ENCODE data around the gene PRKRA. TPM values are rescaled to one million over a fixed set of nuclear protein-coding genes. Genes with fewer than 3 reads are reported as not detected.
A peak's percentile ranks its signal among the peaks of the same experiment; 100 is the strongest.

PRKRA gene
- total and polyA plus RNA-seq, 2 of the 13 experiments (the other 11 are each of a cell fraction or from before 2014, with no cell fraction given), result 53.1 to 74.7 TPM

DNA sequence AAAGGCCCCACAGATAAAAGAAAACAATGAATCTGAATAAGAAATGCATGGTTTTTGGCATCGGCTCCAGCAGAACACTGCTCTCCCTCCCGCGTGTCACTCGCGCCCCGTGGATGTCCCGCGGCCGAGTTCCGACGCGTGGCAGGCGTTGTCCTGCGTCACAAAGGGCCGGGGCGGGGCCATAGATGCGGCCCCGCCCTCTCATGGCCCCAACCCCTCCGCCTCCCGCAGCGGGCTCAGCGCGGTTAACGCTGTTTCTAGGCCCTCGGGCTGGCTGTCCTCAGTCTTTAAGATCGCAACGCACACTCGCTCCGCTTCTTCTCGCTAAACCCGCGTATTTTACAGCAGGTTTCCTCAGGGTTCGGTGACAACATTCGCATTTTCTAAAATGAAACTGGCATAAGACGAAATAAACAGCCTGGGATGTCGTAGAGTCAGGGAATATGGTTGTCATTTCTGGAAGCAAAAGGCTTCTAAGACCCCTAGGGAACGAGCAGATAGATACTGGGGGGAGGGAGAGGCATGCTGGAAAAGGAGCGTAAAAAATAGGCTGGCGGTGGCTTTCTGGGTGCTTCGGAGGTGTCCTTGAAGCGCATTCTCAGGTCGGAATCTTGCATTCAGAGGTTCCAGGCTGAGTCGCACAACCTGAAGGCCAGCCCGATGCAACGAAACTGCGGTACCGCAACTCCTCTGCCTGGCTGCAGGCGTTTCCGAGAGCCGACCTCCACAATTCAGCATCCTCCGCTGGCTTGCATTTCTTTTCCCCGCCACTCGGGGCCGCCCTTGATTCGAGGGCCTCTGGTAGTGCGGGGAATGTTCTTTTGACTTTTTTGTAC, 27.7 kb upstream of the PRKRA start, which contains the start of gene FKBP7 (continued):
- TF ChIP-seq SP5 (CRISPR knock-in tag; IDR thresholded peaks at IDR 0.05; ENCODE audit: borderline replicate concordance, low read depth), result peak; percentile 57; the same call in 1 of the 2 replicates
- TF ChIP-seq, protein P1, sequence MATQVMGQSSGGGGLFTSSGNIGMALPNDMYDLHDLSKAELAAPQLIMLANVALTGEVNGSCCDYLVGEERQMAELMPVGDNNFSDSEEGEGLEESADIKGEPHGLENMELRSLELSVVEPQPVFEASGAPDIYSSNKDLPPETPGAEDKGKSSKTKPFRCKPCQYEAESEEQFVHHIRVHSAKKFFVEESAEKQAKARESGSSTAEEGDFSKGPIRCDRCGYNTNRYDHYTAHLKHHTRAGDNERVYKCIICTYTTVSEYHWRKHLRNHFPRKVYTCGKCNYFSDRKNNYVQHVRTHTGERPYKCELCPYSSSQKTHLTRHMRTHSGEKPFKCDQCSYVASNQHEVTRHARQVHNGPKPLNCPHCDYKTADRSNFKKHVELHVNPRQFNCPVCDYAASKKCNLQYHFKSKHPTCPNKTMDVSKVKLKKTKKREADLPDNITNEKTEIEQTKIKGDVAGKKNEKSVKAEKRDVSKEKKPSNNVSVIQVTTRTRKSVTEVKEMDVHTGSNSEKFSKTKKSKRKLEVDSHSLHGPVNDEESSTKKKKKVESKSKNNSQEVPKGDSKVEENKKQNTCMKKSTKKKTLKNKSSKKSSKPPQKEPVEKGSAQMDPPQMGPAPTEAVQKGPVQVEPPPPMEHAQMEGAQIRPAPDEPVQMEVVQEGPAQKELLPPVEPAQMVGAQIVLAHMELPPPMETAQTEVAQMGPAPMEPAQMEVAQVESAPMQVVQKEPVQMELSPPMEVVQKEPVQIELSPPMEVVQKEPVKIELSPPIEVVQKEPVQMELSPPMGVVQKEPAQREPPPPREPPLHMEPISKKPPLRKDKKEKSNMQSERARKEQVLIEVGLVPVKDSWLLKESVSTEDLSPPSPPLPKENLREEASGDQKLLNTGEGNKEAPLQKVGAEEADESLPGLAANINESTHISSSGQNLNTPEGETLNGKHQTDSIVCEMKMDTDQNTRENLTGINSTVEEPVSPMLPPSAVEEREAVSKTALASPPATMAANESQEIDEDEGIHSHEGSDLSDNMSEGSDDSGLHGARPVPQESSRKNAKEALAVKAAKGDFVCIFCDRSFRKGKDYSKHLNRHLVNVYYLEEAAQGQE (IDR thresholded peaks at IDR 0.05; ENCODE audit: borderline replicate concordance in 1 of 2, low read depth in 1 of 2, low read length in 2 of 2), result peak in 1 of 2 experiments; percentile 13; a peak in 1 of 4 replicates
- no peak; the same call in 1 of the 2 replicates for TF ChIP-seq ZNF790 (CRISPR knock-in tag; IDR thresholded peaks at IDR 0.05; ENCODE audit: borderline replicate concordance)
- 0 out of 2 replicates have a peak, but pooled peaks have one; percentile 35 for TF ChIP-seq ZNF383 (CRISPR knock-in tag; IDR thresholded peaks at IDR 0.05; ENCODE audit: borderline replicate concordance)
- peak; percentile 81 for TF ChIP-seq TEAD3 (CRISPR knock-in tag; optimal IDR thresholded peaks at IDR 0.05; ENCODE audit: borderline replicate concordance)
- TF ChIP-seq, protein P2, sequence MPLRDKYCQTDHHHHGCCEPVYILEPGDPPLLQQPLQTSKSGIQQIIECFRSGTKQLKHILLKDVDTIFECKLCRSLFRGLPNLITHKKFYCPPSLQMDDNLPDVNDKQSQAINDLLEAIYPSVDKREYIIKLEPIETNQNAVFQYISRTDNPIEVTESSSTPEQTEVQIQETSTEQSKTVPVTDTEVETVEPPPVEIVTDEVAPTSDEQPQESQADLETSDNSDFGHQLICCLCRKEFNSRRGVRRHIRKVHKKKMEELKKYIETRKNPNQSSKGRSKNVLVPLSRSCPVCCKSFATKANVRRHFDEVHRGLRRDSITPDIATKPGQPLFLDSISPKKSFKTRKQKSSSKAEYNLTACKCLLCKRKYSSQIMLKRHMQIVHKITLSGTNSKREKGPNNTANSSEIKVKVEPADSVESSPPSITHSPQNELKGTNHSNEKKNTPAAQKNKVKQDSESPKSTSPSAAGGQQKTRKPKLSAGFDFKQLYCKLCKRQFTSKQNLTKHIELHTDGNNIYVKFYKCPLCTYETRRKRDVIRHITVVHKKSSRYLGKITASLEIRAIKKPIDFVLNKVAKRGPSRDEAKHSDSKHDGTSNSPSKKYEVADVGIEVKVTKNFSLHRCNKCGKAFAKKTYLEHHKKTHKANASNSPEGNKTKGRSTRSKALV (CRISPR knock-in tag; IDR thresholded peaks at IDR 0.05), result no peak
- TF ChIP-seq FOXJ3 (CRISPR knock-in tag; IDR thresholded peaks at IDR 0.05; ENCODE audit: borderline replicate concordance), result peak; percentile 76; the same call in 1 of the 2 replicates
- TF ChIP-seq CCDC6 (CRISPR knock-in tag; IDR thresholded peaks at IDR 0.05), result peak; percentile 97
- no peak for TF ChIP-seq ZNF879 (CRISPR knock-in tag; IDR thresholded peaks at IDR 0.05)
- TF ChIP-seq SKI (IDR thresholded peaks at IDR 0.05; ENCODE audit: partially characterized antibody), result no peak
- TF ChIP-seq, protein P3, sequence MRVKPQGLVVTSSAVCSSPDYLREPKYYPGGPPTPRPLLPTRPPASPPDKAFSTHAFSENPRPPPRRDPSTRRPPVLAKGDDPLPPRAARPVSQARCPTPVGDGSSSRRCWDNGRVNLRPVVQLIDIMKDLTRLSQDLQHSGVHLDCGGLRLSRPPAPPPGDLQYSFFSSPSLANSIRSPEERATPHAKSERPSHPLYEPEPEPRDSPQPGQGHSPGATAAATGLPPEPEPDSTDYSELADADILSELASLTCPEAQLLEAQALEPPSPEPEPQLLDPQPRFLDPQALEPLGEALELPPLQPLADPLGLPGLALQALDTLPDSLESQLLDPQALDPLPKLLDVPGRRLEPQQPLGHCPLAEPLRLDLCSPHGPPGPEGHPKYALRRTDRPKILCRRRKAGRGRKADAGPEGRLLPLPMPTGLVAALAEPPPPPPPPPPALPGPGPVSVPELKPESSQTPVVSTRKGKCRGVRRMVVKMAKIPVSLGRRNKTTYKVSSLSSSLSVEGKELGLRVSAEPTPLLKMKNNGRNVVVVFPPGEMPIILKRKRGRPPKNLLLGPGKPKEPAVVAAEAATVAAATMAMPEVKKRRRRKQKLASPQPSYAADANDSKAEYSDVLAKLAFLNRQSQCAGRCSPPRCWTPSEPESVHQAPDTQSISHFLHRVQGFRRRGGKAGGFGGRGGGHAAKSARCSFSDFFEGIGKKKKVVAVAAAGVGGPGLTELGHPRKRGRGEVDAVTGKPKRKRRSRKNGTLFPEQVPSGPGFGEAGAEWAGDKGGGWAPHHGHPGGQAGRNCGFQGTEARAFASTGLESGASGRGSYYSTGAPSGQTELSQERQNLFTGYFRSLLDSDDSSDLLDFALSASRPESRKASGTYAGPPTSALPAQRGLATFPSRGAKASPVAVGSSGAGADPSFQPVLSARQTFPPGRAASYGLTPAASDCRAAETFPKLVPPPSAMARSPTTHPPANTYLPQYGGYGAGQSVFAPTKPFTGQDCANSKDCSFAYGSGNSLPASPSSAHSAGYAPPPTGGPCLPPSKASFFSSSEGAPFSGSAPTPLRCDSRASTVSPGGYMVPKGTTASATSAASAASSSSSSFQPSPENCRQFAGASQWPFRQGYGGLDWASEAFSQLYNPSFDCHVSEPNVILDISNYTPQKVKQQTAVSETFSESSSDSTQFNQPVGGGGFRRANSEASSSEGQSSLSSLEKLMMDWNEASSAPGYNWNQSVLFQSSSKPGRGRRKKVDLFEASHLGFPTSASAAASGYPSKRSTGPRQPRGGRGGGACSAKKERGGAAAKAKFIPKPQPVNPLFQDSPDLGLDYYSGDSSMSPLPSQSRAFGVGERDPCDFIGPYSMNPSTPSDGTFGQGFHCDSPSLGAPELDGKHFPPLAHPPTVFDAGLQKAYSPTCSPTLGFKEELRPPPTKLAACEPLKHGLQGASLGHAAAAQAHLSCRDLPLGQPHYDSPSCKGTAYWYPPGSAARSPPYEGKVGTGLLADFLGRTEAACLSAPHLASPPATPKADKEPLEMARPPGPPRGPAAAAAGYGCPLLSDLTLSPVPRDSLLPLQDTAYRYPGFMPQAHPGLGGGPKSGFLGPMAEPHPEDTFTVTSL (CRISPR knock-in tag; IDR thresholded peaks at IDR 0.05; ENCODE audit: borderline replicate concordance), result no peak; the same call in 1 of the 2 replicates
- TF ChIP-seq ZFY (CRISPR knock-in tag; IDR thresholded peaks at IDR 0.05), result peak; percentile 77
- peak; percentile 86 for TF ChIP-seq HOXA5 (CRISPR knock-in tag; IDR thresholded peaks at IDR 0.05)
- peak; percentile 95 for TF ChIP-seq ZNF430 (CRISPR knock-in tag; IDR thresholded peaks at IDR 0.05)
- no peak for TF ChIP-seq ZNF484 (CRISPR knock-in tag; IDR thresholded peaks at IDR 0.05; ENCODE audit: borderline replicate concordance, low read depth)
- TF ChIP-seq, protein P4, sequence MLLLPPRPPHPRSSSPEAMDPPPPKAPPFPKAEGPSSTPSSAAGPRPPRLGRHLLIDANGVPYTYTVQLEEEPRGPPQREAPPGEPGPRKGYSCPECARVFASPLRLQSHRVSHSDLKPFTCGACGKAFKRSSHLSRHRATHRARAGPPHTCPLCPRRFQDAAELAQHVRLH (CRISPR knock-in tag; IDR thresholded peaks at IDR 0.05; ENCODE audit: borderline replicate concordance, low read depth), result peak; percentile 38; the same call in 1 of the 2 replicates
